Brain microvascular endothelial cell (primary cell): ENCODE results near the gene TFAP2A.
A peak's percentile ranks its signal among the peaks of the same experiment; 100 is the strongest.

Source experiments
- DNase-seq: peaks from one replicate; pipeline ENCODE4 v3.0.0-alpha.2; 2020
- H3K27ac ChIP-seq: fragments of 250-450 bp; sonication (Bioruptor Pico); 2 replicates; pipeline ENCODE4 v1.5.1; 2020; ENCODE audit warnings: mild to moderate bottlenecking, moderate library complexity
- H3K27me3 ChIP-seq: fragments of 250-450 bp; sonication (Bioruptor Pico); replicated peaks from 2 replicates; pipeline ENCODE4 v1.5.1; 2020; ENCODE audit warnings: mild to moderate bottlenecking
- H3K36me3 ChIP-seq: fragments of 250-450 bp; sonication (Bioruptor Pico); replicated peaks from 2 replicates; pipeline ENCODE4 v1.5.1; 2020; ENCODE audit warnings: mild to moderate bottlenecking
- H3K4me3 ChIP-seq: 2 replicates; pipeline ENCODE4 v1.5.1; 2011; ENCODE audit warnings: low read depth, mild to moderate bottlenecking, control low read depth, low read length, moderate library complexity
- in situ Hi-C: cut with HindIII; loops from 2 replicates; pipeline ENCODE4 v1.10.0; 2017; ENCODE audit warnings: low sequenced_read_pairs, low pct_ligation_motif_present
- TF ChIP-seq, protein P1 (sequence below): IDR thresholded peaks from 2 replicates; pipeline ENCODE4 v1.5.1; 2011; ENCODE audit warnings: low read depth, mild to moderate bottlenecking, moderate library complexity, low read length, control low read depth, inconsistent platforms; ENCODE audit errors: missing control alignments

TFAP2A gene

DNA sequence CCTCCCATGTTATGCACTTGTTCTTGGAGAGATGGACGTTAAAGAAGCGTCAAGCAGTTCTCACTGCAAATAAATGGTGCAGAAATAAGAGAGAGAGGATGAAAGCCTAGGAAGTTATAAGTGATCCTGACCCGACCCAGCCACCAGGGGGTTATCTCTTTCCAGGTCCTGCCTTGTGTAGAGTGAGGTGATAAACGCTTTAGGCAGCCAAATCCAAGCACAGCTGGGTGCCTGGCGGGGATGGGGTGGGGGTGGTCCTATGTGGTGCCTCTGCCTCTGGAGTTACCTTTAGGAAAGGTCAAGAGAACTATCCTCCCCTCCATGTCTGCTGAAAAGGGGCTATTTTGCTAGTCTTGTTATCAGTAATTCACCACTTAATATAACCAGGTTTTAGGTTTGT is 9.2 kb upstream of the TFAP2A start:
- Histone ChIP-seq H3K4me3 (no peak overlapping the region), H3K27ac (no peak overlapping the region), H3K27me3 (peaks cover 69% of the 10 kb centered on the region), H3K36me3 (no peaks in the 10 kb centered on the region)
- in situ Hi-C loops, result no loop called here
- DNase-seq, result no peak
- TF ChIP-seq, protein P1, sequence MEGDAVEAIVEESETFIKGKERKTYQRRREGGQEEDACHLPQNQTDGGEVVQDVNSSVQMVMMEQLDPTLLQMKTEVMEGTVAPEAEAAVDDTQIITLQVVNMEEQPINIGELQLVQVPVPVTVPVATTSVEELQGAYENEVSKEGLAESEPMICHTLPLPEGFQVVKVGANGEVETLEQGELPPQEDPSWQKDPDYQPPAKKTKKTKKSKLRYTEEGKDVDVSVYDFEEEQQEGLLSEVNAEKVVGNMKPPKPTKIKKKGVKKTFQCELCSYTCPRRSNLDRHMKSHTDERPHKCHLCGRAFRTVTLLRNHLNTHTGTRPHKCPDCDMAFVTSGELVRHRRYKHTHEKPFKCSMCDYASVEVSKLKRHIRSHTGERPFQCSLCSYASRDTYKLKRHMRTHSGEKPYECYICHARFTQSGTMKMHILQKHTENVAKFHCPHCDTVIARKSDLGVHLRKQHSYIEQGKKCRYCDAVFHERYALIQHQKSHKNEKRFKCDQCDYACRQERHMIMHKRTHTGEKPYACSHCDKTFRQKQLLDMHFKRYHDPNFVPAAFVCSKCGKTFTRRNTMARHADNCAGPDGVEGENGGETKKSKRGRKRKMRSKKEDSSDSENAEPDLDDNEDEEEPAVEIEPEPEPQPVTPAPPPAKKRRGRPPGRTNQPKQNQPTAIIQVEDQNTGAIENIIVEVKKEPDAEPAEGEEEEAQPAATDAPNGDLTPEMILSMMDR, result peak; percentile 37

- H3K27ac ChIP-seq, result no peak overlapping the region
- no peaks in the 10 kb centered on the region for H3K36me3 ChIP-seq
- H3K4me3 ChIP-seq, result no peak overlapping the region
- TF ChIP-seq, protein P1, result no peak
- no peak for DNase-seq
- in situ Hi-C loops, result no loop called here
- peaks cover 78% of the 10 kb centered on the region for H3K27me3 ChIP-seq
These were observed 7.8 kb upstream of the TFAP2A start for GRCh38 chr6:10422737-10423034.

- Histone ChIP-seq H3K4me3 (no peak overlapping the region), H3K27me3 (peaks cover 84% of the 10 kb centered on the region)
These were observed 7.3 kb upstream of the TFAP2A start for GRCh38 chr6:10421921-10422736.

DNA sequence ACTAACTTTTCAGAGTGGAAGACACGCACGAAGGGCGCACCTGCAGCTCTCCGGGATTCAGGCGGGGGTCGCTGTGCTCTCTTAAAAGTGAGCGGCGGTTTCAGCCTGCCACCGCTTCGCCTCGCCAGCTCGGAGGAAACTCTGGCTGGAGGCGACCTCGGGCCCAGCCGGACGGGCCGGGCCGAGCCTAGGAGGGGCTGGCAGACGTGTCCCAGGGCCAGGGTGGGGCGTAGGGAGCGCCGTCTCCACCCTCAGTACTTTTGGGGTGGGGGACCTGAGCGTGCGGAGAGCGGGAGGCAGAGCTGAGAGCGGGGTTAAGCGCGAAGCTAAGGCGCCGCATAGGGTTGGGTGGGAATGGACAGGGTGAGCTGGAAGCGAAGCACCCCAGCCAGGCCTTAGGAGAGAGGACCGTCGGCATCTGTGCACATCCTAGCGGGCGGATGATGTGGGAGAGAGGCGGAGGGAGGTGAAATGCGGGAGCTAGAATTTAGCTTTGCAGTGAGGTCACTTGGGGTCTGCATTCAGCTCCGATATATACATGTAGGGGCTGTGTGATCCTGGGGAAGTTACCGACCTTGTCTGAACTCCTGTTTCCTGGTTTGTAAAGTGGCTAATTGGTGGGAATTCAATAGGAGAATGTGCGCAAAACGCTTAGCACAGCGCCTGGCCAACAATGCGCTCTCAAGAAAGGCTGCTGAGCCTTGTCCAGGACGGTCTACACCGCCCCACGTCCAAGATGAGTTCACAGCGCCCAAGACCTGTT is 6.5 kb upstream of the TFAP2A start:
- no peak for DNase-seq
- in situ Hi-C loops, result no loop called here
- H3K27ac ChIP-seq, result no peak overlapping the region
- no peaks in the 10 kb centered on the region for H3K36me3 ChIP-seq
- no peak overlapping the region for H3K4me3 ChIP-seq
- peaks cover 92% of the 10 kb centered on the region for H3K27me3 ChIP-seq
- TF ChIP-seq, protein P1, result peak; percentile 36

More at GRCh38 chr6:10421921-10422736, 7.3 kb upstream of the TFAP2A start:
- in situ Hi-C loops, result no loop called here
- H3K27ac ChIP-seq, result no peak overlapping the region
- H3K36me3 ChIP-seq, result no peaks in the 10 kb centered on the region
- no peak for DNase-seq
- TF ChIP-seq, protein P1, result no peak

DNA sequence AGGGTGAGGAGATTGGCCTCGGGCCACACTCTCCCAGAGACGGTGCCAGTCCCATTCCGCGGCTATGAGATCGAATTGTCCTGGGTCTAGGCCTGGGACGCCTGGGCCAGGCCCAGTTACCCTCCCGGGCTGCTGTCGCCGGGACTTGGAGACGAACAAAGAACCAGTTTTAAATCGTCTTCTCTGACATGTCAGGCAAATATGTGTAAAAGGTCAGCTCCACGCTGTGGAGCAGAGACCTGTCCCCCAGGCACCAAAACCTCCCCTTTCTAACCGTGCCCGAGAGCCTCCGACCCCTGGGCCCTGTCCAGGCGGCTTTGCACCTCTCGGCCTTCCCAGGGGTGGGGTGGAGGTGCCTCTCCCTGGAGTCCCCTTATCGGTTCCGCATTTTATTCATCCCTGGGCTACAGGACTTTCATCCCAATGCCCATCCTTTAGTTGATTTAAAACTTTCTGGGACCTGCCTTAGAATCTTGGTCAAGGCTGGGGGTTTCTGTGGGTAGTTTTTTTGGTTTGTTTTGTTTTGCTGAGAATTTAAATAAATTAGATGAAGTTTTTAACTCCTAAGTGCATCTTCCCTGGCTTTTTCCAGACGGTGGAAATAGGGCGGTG is 5.8 kb upstream of the TFAP2A start:
- in situ Hi-C loops, result no loop called here
- Histone ChIP-seq H3K4me3 (no peak overlapping the region), H3K27ac (no peak overlapping the region), H3K27me3 (peaks cover 95% of the 10 kb centered on the region), H3K36me3 (no peaks in the 10 kb centered on the region)
- no peak for DNase-seq
- TF ChIP-seq, protein P1, result no peak
